Breast epithelium (tissue), 4 donors: Measurements from ENCODE around the gene SNAP47. TPM values are rescaled to one million over a fixed set of nuclear protein-coding genes. Genes with fewer than 3 reads are reported as not detected.

Experiments
- DNase-seq, 2 donors: peaks; one replicate each; pipeline ENCODE4 v3.0.0-alpha.2; 2019; ENCODE audit warnings: low spot score in 2 of 2
- H3K27ac ChIP-seq, 2 donors: fragments of 200-600 bp; sonication (generic) in 1 of 2; one replicate each; pipeline ENCODE4 v1.5.1; 2016 to 2019; ENCODE audit warnings: mild to moderate bottlenecking in 1 of 2
- H3K27me3 ChIP-seq, 2 donors: fragments of 200-600 bp; sonication (generic) in 1 of 2; one replicate each; pipeline versions ENCODE4 v1.5.1 to v1.6.0; 2017 to 2019; ENCODE audit warnings: control low read depth in 1 of 2, mild to moderate bottlenecking in 1 of 2
- H3K36me3 ChIP-seq: fragments of 200-600 bp; one replicate; pipeline ENCODE4 v1.5.1; 2019
- H3K4me1 ChIP-seq, 2 donors: fragments of 200-600 bp; sonication (generic); one replicate each; pipeline ENCODE4 v1.5.1; 2016 to 2019; ENCODE audit warnings: control low read depth in 1 of 2
- H3K4me3 ChIP-seq, 3 donors: fragments of 200-600 bp; sonication (generic); 1 replicate in 2 of 3; 2 replicates in 1 of 3; pipeline ENCODE4 v1.5.1; 2016 to 2019; ENCODE audit warnings: mild to moderate bottlenecking in 3 of 3, moderate library complexity in 2 of 3
- H3K9me3 ChIP-seq, 2 donors: fragments of 200-600 bp; sonication (generic) in 1 of 2; one replicate each; pipeline ENCODE4 v1.5.1; 2016 to 2019; ENCODE audit warnings: control low read depth in 1 of 2
- POLR2A ChIP-seq: fragments of 450-650 bp; IDR thresholded peaks from one replicate; pipeline ENCODE4 v1.6.1; 2016; ENCODE audit warnings: antibody characterized with exemption, mild to moderate bottlenecking, moderate library complexity
- POLR2AphosphoS5 ChIP-seq, 3 donors: sonication (generic); formaldehyde crosslinking; IDR thresholded peaks; one replicate each; pipeline ENCODE4 v1.6.1; 2017; ENCODE audit warnings: antibody characterized with exemption in 3 of 3
- intact Hi-C: fragments of 100-400 bp; cut with DNase I; formaldehyde crosslinking; loops from one replicate; pipeline ENCODE4 v1.15.1; 2023; ENCODE audit warnings: low total_unique reads
- total RNA-seq, 3 donors: library from RNA; depleted of rRNA; stranded (reverse); fragments of >200 nt; gene quantifications; one replicate each; pipeline ENCODE4 v1.1.0, GENCODE V29; 2016
- TF ChIP-seq, protein P1 (sequence below), 3 donors: fragments of 450-650 bp; IDR thresholded peaks; one replicate each; pipeline ENCODE4 v1.5.1; 2016 to 2017; ENCODE audit warnings: antibody characterized with exemption in 3 of 3, mild to moderate bottlenecking in 3 of 3, moderate library complexity in 3 of 3

The SNAP47 gene
- total RNA-seq, 3 donors from 2014 or later, result 28.3 to 60.3 (median 52.1) TPM

DNA sequence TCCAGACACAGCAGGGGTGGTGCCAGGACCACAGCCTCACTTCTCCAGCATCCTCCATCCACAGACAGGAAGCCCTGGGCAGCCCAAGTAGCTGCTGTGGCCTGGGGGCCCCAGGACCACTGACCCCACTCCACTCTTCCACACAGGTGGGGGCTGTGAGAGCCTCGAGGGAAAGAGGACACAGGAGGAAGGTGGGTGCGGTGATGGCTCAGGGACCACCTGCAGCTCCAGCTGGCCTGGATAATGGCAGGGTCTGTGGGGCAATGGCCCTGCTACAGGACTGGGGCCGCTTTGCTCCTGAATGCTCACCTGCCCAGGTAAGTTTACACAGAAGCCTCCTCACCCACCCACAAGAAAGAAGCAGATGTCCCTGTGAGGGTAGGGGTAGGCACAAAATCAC, 61.9 kb downstream of the SNAP47 start:
- Histone ChIP-seq H3K36me3 (no peaks in the 10 kb centered on the region), H3K27ac (no peak overlapping the region), H3K27me3 (no peaks in the 10 kb centered on the region), H3K9me3 (no peaks in the 10 kb centered on the region), H3K4me3 (no peak overlapping the region), H3K4me1 (peaks cover 4 to 14% of the 10 kb centered on the region in 2 donors)
- intact Hi-C loops, result no loop called here
- no peak for DNase-seq
- TF ChIP-seq POLR2A (no peak), POLR2AphosphoS5 (IDR thresholded peaks at IDR 0.05) (no peak)
- TF ChIP-seq, protein P1, sequence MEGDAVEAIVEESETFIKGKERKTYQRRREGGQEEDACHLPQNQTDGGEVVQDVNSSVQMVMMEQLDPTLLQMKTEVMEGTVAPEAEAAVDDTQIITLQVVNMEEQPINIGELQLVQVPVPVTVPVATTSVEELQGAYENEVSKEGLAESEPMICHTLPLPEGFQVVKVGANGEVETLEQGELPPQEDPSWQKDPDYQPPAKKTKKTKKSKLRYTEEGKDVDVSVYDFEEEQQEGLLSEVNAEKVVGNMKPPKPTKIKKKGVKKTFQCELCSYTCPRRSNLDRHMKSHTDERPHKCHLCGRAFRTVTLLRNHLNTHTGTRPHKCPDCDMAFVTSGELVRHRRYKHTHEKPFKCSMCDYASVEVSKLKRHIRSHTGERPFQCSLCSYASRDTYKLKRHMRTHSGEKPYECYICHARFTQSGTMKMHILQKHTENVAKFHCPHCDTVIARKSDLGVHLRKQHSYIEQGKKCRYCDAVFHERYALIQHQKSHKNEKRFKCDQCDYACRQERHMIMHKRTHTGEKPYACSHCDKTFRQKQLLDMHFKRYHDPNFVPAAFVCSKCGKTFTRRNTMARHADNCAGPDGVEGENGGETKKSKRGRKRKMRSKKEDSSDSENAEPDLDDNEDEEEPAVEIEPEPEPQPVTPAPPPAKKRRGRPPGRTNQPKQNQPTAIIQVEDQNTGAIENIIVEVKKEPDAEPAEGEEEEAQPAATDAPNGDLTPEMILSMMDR (IDR thresholded peaks at IDR 0.05), result no peak

DNA sequence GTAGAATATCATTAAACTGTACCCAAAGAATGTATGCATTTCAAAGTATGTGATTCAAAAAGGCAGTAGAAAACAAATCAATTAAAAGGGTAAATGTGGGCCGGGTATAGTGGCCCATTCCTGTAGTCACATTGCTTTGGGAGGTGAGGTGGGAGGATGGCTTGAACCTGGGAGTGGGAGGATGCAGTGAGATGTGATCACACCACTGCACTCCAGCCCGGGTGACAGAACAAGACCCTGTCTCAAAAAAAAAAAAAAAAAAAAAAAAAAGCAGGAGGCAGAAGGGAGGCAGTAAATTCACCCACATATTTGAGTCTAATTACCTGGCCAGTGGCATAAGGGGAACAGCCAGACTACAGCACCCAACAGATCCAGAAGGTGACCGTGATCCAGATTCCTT, 62.4 kb downstream of the SNAP47 start:
- Histone ChIP-seq H3K36me3 (no peaks in the 10 kb centered on the region), H3K27me3 (no peaks in the 10 kb centered on the region), H3K27ac (no peak overlapping the region), H3K4me1 (peaks cover 4 to 14% of the 10 kb centered on the region in 2 donors), H3K9me3 (no peaks in the 10 kb centered on the region), H3K4me3 (no peak overlapping the region)
- no peak for DNase-seq
- intact Hi-C loops, result no loop called here
- TF ChIP-seq, protein P1 (IDR thresholded peaks at IDR 0.05), result no peak
- no peak for TF ChIP-seq POLR2AphosphoS5 (IDR thresholded peaks at IDR 0.05)
- TF ChIP-seq POLR2A, result no peak

DNA sequence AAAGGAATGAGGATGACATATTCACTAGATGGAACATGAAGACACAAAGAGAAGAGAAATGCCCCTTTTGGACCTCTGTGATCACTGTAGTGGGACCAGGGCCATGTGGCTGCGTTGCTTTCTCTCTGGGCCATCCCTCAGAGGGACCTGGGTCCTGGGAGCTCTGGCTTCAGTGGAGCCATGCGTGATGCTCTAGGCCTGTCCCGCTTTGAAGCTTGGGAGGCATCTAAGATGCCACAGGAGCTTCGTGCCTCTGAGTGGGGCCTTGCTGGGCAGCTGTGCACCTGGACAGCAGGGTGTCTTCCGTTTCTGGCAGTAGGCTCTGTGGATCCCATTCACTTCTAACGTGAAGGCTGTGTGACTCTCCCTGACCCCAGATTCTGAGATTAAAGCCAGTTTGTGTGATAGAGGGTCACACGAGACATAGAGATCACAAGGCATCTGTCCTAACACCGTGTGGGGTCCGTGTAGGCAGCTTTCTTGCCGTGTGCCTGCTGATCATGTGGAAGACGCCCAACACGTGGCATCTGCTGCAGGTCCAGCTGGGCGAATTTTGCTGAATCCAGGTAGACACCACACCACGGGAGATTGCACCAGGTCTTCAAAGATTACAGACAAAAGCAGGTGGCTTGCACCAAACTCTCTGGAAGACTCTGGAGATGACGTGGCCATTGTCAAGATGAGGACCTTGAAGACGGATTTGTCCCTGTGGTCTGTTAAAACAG, 63.0 kb downstream of the SNAP47 start:
- Histone ChIP-seq H3K4me1 (peaks cover 4 to 14% of the 10 kb centered on the region in 2 donors), H3K4me3 (no peak overlapping the region), H3K27me3 (no peaks in the 10 kb centered on the region), H3K36me3 (no peaks in the 10 kb centered on the region), H3K9me3 (no peaks in the 10 kb centered on the region), H3K27ac (no peak overlapping the region)
- intact Hi-C loops, result no loop called here
- DNase-seq, result no peak
- TF ChIP-seq, protein P1 (IDR thresholded peaks at IDR 0.05), result no peak
- no peak for TF ChIP-seq POLR2A

DNA sequence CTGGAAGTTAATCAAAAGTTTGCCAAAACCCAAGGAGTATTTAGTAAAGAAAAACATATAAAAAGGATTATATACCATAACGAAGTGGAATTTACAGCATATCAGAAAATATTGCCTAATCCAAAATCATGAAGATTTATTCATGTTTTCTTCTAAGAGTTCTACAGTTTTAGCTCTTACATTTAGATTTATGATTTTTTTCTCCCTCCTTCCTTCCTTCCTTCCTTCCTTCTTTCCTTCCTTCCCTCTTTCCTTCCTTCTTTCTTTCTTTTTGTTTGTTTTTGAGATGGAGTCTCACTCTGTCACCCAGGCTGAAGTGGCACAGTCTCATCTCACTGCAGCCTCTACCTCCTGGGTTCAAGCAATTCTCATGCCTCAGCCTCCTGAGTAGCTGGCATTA, 64.5 kb downstream of the SNAP47 start:
- H3K27me3 ChIP-seq, result no peaks in the 10 kb centered on the region
- TF ChIP-seq, protein P1 (IDR thresholded peaks at IDR 0.05), result no peak
- no peak for TF ChIP-seq POLR2A
- no peak for TF ChIP-seq POLR2AphosphoS5 (IDR thresholded peaks at IDR 0.05)
- no peak overlapping the region for H3K4me3 ChIP-seq
- DNase-seq, result no peak
- no peaks in the 10 kb centered on the region for H3K9me3 ChIP-seq
- H3K4me1 ChIP-seq, result peaks cover 0 to 3% of the 10 kb centered on the region in 2 donors
- H3K27ac ChIP-seq, result no peak overlapping the region
- intact Hi-C loops, result no loop called here
- no peaks in the 10 kb centered on the region for H3K36me3 ChIP-seq

DNA sequence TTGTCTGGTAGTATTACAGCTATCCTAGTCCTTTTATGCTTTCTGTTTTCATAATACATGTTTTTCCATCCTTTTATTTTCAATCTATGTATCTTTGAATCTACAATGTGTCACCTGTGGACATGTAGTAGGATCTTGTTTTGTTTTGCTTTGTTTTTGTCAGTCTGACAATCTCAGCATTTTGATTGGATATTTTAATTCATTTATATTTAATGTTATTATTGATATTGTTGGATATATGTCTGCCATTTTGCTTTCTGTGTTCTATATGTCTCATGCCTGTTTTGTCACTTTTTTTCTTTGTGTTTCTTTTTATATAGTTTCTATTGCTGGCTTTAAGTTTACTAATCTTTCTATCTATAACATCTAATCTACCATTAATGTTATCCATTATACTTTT, 68.7 kb downstream of the SNAP47 start:
- intact Hi-C loops, result no loop called here

More for the DNA sequence above, 68.7 kb downstream of the SNAP47 start:
- TF ChIP-seq, protein P1 (IDR thresholded peaks at IDR 0.05), result no peak
- TF ChIP-seq POLR2AphosphoS5 (IDR thresholded peaks at IDR 0.05), result no peak
- Histone ChIP-seq H3K4me3 (no peak overlapping the region), H3K4me1 (no peaks in the 10 kb centered on the region), H3K36me3 (no peaks in the 10 kb centered on the region), H3K27me3 (no peaks in the 10 kb centered on the region), H3K27ac (no peak overlapping the region), H3K9me3 (no peaks in the 10 kb centered on the region)
- DNase-seq, result no peak
